OCI-M1 (cell line): ENCODE measurements around the gene MEOX1.

Source experiments
- DNase-seq: peaks from one replicate; lab custom pipeline; 2025; lab: John Stamatoyannopoulos, UW

MEOX1 gene

GRCh38 chr17:43679911-43680310 lies 18.2 kb upstream of the MEOX1 start:
- no peak for DNase-seq

- DNase-seq, result no peak
Observed at GRCh38 chr17:43679401-43679800, 17.7 kb upstream of the MEOX1 start.

DNA sequence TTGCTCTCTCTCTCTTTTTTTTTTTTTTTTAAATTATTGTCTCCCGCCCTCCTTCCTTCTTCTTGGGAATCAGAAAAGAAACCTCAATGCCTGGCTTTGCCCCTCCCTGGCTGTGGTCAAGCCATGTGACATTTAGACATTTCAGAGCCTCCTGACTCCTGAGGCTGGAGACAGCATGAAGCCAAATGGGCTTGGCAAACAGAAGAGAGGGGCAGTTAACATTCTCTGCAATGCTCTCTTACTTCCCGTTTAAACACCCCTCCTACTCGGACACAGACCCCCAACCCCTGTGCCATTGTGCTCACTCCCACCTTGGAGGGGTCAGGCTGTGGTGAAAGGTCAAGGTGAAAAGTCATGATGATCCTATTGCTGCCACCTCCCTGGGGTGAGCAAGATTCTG lies 14.7 kb upstream of the MEOX1 start:
- peak; percentile 85 for DNase-seq

GRCh38 chr17:43674394-43674793 lies 12.7 kb upstream of the MEOX1 start:
- no peak for DNase-seq

DNA sequence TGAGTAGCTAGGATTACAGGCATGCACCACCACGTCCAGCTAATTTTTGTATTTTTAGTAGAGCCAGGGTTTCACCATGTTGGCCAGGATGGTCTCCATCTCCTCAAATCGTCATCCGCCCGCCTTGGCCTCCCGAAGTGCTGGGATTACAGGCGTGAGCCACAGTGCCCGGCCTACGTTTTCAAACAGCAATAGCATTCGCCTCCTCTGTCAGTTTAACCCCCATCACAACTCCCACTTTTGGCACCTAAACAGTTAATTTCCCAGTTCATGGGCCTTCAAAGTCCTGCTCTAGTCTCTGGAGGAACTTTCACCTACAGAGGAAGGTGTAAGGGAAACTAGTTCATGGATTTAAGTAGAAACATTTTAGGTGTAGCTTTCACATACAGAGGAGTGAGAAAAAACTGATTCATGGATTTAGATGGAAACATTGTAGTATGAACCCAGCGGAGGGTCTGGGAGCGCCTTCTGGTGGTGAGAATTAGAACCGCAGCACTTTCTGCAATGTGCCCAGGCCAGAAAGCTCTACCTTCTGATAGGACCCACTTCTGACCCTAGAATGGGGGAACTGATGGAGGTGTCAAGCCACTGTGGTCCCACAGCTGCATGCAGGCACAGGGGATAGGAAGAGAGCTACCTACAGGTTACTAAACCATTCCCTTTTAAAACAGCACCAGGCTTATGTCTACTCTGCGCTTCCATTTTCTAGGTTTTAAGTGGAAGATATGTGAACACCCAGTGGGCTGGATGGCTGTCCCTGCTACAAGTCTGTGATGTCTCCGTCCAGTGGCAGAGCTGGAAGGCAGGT lies 12.0 kb upstream of the MEOX1 start:
- DNase-seq, result peak; percentile 87

GRCh38 chr17:43671755-43672519 lies 10.2 kb upstream of the MEOX1 start:
- no peak for DNase-seq

GRCh38 chr17:43671031-43671692 lies 9.4 kb upstream of the MEOX1 start:
- DNase-seq, result no peak

GRCh38 chr17:43670645-43671030 lies 8.9 kb upstream of the MEOX1 start:
- DNase-seq, result no peak

GRCh38 chr17:43669971-43670644 lies 8.4 kb upstream of the MEOX1 start:
- no peak for DNase-seq

GRCh38 chr17:43667947-43668348 lies 6.2 kb upstream of the MEOX1 start:
- DNase-seq, result no peak

- no peak for DNase-seq
Observed at GRCh38 chr17:43667506-43667905, 5.8 kb upstream of the MEOX1 start.

GRCh38 chr17:43665937-43666236 lies 4.2 kb upstream of the MEOX1 start:
- DNase-seq, result no peak

GRCh38 chr17:43665084-43665936 lies 3.6 kb upstream of the MEOX1 start:
- DNase-seq, result no peak

GRCh38 chr17:43664096-43664495 lies 2.4 kb upstream of the MEOX1 start:
- no peak for DNase-seq

DNA sequence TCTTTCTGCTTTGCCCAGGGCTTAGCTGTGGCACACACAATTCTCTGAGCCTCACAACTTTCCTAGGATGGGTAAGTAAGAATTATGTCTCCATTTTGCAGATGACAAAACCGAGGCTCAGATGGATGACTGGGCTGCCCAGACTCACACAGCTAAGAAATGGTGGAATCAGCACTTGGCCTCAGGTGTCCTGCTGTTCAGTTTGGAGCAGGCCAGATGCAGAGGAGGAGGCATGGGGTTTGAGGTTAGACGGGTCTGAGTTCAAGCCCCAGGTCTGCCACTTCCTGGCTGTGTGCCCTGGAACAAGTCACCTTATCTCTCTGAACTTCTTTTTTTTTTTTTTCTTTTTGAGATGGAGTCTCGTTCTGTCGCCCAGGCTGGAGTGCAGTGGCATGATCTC lies 1.7 kb upstream of the MEOX1 start:
- DNase-seq, result no peak

DNA sequence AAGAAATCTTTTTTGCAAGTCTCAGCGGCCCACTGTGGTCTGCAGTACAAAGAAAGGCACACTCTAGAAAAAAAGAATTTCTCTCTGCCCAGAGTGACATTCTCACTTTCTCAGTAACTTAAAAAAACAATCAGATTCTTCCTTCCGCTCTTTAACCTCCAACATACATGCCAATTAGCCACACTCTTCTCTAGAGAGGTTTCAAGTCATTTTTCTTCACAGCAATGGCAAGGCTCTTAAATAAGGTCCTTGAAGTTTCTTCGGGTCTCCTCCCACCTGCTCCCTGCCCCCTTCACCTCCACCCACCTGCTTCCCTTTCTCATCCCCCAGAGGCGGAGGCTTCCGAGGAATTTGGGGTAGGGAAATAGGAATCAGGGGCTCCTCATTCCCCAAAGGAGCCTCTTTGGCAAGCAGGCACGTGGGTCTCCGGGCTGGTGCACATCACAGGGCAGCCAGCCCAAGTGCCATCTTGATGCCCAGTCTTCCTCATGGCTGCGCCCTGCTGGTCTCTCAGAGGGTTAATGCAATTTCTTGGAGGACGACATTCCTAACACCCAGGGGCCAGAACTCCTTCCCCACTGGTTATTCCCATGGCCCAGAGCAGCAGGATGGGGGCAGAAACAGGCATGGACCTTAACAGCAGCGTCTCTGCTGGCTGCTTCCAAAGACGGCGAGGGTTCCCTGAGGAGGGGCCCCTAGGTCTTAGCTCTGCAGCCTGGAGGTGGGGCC lies 855 bp upstream of the MEOX1 start:
- DNase-seq, result no peak

GRCh38 chr17:43660816-43661493 lies 767 bp downstream of the MEOX1 start:
- no peak for DNase-seq

- no peak for DNase-seq
Observed at GRCh38 chr17:43659823-43660617, 1.7 kb downstream of the MEOX1 start.

- DNase-seq, result no peak
Observed at GRCh38 chr17:43658900-43659299, 2.8 kb downstream of the MEOX1 start.
